Measurements from ENCODE around the gene PTPRD.

The PTPRD gene

DNA sequence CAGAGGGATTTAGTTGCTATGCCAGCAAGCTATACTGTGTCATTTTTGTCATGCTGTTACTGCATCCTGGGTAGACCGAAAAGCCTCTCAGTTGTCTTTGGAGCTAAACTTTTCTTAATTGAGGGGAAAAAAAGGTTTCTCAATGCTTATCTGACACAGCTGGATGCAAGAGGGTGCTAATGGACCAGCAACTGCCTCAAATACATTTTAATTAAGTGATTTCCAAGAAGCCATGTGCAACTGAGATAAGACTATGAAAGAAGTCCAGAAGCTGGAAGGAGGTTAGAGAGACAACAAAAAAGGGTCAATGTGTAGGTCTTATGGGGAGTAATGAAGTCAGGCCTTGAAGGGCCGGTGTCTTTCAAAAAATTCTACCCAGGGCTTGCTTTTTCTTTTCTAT is 2347.5 kb downstream of the PTPRD start:
- DNase-seq, result no peak

All from DMS79 (cell line).